ENCODE data around the gene QPRT. TPM values are rescaled to one million over a fixed set of nuclear protein-coding genes. Genes with fewer than 3 reads are reported as not detected.
"Not testable (repeated sequence)": the region's sequence is repeated elsewhere in the genome, so short reads cannot be mapped to it uniquely, and the experiment has no call there.

QPRT gene
- polyA plus RNA-seq, 1 experiment, result 4.2 TPM

DNA sequence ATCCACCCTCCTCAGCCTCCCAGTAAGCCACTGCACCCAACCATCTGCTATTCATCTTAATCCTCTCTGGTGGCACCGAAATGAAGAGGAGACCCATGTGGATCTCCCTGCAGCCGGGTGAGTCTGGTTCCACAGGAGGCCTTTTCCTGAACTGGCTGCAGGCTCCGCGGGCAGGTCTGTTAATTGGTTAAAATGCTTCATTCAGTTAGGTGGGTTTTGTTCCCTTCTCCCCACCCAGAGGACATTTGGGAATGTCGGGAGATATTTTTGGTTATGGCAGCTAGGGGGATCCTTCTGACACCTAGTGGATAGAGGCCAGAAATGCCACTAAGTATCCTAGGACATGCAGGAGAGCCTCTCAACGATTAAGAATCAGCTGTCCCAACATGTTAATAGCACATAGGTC, 50.1 kb downstream of the QPRT start:
- no peak for DNase-seq (ENCODE audit: low read depth)
- TF ChIP-seq, protein P1, sequence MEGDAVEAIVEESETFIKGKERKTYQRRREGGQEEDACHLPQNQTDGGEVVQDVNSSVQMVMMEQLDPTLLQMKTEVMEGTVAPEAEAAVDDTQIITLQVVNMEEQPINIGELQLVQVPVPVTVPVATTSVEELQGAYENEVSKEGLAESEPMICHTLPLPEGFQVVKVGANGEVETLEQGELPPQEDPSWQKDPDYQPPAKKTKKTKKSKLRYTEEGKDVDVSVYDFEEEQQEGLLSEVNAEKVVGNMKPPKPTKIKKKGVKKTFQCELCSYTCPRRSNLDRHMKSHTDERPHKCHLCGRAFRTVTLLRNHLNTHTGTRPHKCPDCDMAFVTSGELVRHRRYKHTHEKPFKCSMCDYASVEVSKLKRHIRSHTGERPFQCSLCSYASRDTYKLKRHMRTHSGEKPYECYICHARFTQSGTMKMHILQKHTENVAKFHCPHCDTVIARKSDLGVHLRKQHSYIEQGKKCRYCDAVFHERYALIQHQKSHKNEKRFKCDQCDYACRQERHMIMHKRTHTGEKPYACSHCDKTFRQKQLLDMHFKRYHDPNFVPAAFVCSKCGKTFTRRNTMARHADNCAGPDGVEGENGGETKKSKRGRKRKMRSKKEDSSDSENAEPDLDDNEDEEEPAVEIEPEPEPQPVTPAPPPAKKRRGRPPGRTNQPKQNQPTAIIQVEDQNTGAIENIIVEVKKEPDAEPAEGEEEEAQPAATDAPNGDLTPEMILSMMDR (IDR thresholded peaks at IDR 0.05; ENCODE audit: insufficient read depth, low read depth, low read length), result peak; percentile 75
- Histone ChIP-seq H3K4me3 (ENCODE audit: low read depth, low read length) (no peak overlapping the region), H3K36me3 (ENCODE audit: control insufficient read depth, insufficient read depth, low read length) (no peaks in the 10 kb centered on the region), H3K27me3 (ENCODE audit: control insufficient read depth, insufficient read depth, low read length) (peaks cover 5% of the 10 kb centered on the region)
- POLR2A ChIA-PET, result no interaction called here
- CTCF ChIA-PET, result interaction anchor here (0.8 to 3.5 kb wide), 15 partner anchors 10 to 755 kb away, joined by 3 to 16 read pairs (median 4); partner anchors contain the start of gene QPRT

DNA sequence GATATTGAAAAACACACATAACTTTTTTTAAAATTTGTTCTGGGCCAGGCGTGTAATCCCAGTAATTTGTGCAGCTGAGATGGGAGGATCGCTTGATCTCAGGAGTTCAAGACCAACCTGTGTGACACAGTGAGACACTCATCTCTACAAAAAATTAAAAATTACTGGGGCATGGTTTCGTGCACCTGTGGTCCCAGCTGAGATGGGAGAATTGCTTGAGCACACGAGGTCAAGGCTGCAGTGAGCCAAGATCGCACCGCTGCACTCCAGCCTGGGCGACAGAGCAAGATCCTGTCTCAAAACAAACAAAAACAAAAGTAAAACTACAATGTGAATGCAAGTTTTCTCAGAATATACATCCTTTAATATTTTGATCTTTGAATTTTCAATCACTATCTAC, 51.7 kb downstream of the QPRT start:
- DNase-seq (ENCODE audit: low read depth), result no peak
- TF ChIP-seq, protein P1 (IDR thresholded peaks at IDR 0.05; ENCODE audit: insufficient read depth, low read depth, low read length), result no peak
- ChIA-PET POLR2A (no interaction called here), CTCF (interaction anchor here (1.1 to 1.8 kb wide), 6 partner anchors 13 to 85 kb away, joined by 3 to 6 read pairs (median 4); partner anchors contain the start of gene PAGR1)
- no peak overlapping the region for H3K4me3 ChIP-seq (ENCODE audit: low read depth, low read length)
- no peaks in the 10 kb centered on the region for H3K36me3 ChIP-seq (ENCODE audit: control insufficient read depth, insufficient read depth, low read length)
- peaks cover 5% of the 10 kb centered on the region for H3K27me3 ChIP-seq (ENCODE audit: control insufficient read depth, insufficient read depth, low read length)

DNA sequence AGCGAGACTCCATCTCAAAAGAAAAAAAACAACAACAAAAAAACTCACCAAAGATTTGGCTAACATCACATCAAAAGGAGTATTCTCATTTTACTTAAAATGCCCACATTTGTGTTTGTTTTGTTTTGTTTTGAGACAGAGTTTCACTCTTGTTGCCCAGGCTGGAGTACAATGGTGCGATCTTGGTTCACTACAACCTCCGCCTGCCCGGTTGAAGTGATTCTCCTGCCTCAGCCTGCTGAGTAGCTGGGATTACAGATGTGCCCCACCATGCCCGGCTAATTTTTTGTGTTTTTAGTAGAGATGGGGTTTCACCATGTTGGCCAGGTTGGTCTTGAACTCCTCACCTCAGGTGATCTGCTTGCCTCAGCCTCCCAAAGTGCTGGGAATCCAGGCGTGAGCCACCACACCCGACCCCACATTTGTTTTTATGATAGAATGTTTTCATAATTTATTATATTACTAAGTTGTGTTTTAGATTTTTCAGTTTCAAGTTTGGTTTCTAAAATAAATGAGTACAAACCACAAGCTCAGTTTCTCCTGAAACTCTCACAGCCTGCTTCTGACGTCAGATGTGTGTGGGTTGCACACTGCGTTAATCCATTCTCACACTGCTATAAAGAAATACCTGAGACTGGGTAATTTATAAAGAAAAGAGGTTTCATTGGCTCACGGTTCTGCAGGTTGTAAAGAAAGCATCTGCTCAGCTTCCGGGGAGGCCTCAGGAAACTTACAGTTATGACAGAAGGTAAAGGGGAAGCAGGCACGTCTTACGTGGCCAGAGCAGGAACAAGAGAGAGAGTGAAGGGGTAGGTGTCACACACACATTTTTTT, 53.0 kb downstream of the QPRT start:
- CTCF ChIA-PET, result interaction anchor here (0.6 kb wide), 1 partner anchor 9 kb away, joined by 3 read pairs; no protein-coding TSS in a partner anchor
- H3K4me3 ChIP-seq (ENCODE audit: low read depth, low read length); H3K27me3 ChIP-seq (ENCODE audit: control insufficient read depth, insufficient read depth, low read length); H3K36me3 ChIP-seq (ENCODE audit: control insufficient read depth, insufficient read depth, low read length); DNase-seq (ENCODE audit: low read depth); POLR2A ChIA-PET: not testable (repeated sequence)

DNA sequence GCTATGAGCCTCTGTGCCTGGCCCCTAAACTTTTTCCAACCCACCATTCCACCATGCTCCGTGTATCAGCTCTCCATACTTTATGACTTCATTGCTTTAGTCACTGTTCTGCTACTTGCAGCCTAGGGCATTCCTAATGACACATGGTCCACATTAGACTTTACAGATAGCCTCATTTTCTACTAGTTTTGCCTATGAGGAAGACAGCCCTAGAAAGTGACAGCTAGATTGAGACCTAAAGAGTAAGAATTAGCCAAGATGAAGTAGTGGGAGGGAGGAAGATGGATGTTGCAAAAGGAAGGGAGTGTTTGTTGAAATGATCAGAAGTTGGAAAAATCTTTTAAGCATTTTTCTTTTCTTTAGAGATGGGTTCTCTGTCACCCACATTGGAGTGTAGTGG, 55.8 kb downstream of the QPRT start:
- Histone ChIP-seq H3K27me3 (ENCODE audit: control insufficient read depth, insufficient read depth, low read length) (peaks cover 2% of the 10 kb centered on the region), H3K4me3 (ENCODE audit: low read depth, low read length) (no peak overlapping the region), H3K36me3 (ENCODE audit: control insufficient read depth, insufficient read depth, low read length) (no peaks in the 10 kb centered on the region)
- ChIA-PET CTCF (interaction anchor here (0.6 kb wide), 1 partner anchor 27 kb away, joined by 3 read pairs; no protein-coding TSS in a partner anchor), POLR2A (no interaction called here)
- TF ChIP-seq, protein P1 (IDR thresholded peaks at IDR 0.05; ENCODE audit: insufficient read depth, low read depth, low read length), result no peak
- no peak for DNase-seq (ENCODE audit: low read depth)

DNA sequence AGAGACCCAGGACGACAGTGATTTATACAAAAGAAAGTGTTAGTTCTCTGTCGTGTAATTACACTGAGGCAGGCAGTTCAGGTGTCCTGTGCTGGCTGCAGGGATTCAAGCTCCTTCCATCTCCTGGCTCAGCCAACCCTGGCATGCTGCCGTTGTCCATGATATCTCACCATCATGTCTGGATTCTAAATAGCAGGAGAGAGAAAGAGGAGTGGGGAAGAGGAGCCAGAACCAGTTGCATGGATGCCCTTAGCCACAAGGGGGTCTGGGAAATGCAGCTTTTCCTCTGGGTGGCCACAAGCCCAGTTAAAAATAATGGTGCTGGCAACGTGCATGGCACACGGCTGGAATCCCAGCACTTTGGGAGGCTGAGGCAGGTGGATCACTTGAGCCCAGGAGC, 57.1 kb downstream of the QPRT start:
- POLR2A ChIA-PET, result no interaction called here
- peaks cover 1% of the 10 kb centered on the region for H3K27me3 ChIP-seq (ENCODE audit: control insufficient read depth, insufficient read depth, low read length)

More for the DNA sequence above, 57.1 kb downstream of the QPRT start:
- no peak for DNase-seq (ENCODE audit: low read depth)
- TF ChIP-seq, protein P1 (IDR thresholded peaks at IDR 0.05; ENCODE audit: insufficient read depth, low read depth, low read length), result no peak
- Histone ChIP-seq H3K4me3 (ENCODE audit: low read depth, low read length) (no peak overlapping the region), H3K36me3 (ENCODE audit: control insufficient read depth, insufficient read depth, low read length) (no peaks in the 10 kb centered on the region)
- CTCF ChIA-PET, result no interaction called here

Data from BJ (cell line).